ENCODE measurements around the gene SOHLH1.

- TF ChIP-seq EZH2 (IDR thresholded peaks at IDR 0.05; ENCODE audit: borderline replicate concordance, low read length) (no peak), CTCF (conservative IDR thresholded peaks at IDR 0.05 in 1 of 2, IDR thresholded peaks at IDR 0.05 in 1 of 2; ENCODE audit: extremely low read depth in 1 of 2, insufficient read depth in 1 of 2, low read depth in 1 of 2, low read length in 2 of 2) (no peak)
Measured at GRCh38 chr9:135731454-135731853, 32.2 kb upstream of the SOHLH1 start.

All from mammary epithelial cell (primary cell).